HepG2 (cell line): ENCODE results near the gene CIART. TPM values are rescaled to one million over a fixed set of nuclear protein-coding genes. Genes with fewer than 3 reads are reported as not detected.

Experiments used
- ATAC-seq: fragments of 200-7000 bp; cut with Tn5 transposase; 3 replicates; pipeline ENCODE4 v1.9.1; 2020; ENCODE audit warnings: mild to moderate bottlenecking, moderate library complexity
- BruUV-seq: library from RNA; stranded (reverse); fragments of 400-500 nt; replicated peaks from 2 replicates; lab custom pipeline; 2021; lab: Mats Ljungman, UMichigan
- CTCF ChIA-PET: fragments of 300-600 bp; formaldehyde crosslinking; extraction: SDS; loops from one replicate; lab custom pipeline; 2021; ENCODE audit warnings: low total read pairs, inconsistent platforms, low intra/inter-chr PET ratio; lab: Yijun Ruan, JAX
- POLR2A ChIA-PET: fragments of 350-600 bp; sonication (Branson Sonifier 250); formaldehyde crosslinking; loops from one replicate; lab custom pipeline; 2020; ENCODE audit warnings: antibody characterized with exemption, inconsistent platforms; lab: Yijun Ruan, JAX
- DNase-seq: peaks from one replicate; pipeline ENCODE4 v3.0.0-alpha.2; 2015; ENCODE audit warnings: low spot score
- FAIRE-seq: peaks from 3 replicates; lab custom pipeline; 2011; peaks lifted over from hg19 to GRCh38; lab: Jason Lieb, UNC
- H2AFZ ChIP-seq: one replicate; pipeline ENCODE4 v1.6.1; 2011; ENCODE audit warnings: low read length, inconsistent platforms
- H3K27ac ChIP-seq: fragments of 300-600 bp; 3 replicates; pipeline ENCODE4 v1.8.0; 2011; ENCODE audit warnings: mixed run types, mild to moderate bottlenecking, mixed read lengths, low read length, inconsistent platforms; ENCODE audit not compliant: insufficient read depth; ENCODE audit errors: extremely low read length
- H3K27me3 ChIP-seq, 2 experiments: fragments of 200-600 bp in 1 of 2; 2 replicates in 1 of 2; 3 replicates in 1 of 2; pipeline versions ENCODE4 v1.6.0 to v1.8.0; 2011; ENCODE audit warnings: low read length in 2 of 2, mild to moderate bottlenecking in 2 of 2, moderate library complexity in 2 of 2, inconsistent platforms in 1 of 2; ENCODE audit not compliant: insufficient read depth in 2 of 2, control insufficient read depth in 1 of 2
- H3K36me3 ChIP-seq, 2 experiments: fragments of 200-600 bp in 1 of 2; replicated peaks in 1 of 2; 2 replicates in 1 of 2; 3 replicates in 1 of 2; pipeline versions ENCODE4 v1.5.1 to v1.8.0; 2011; ENCODE audit warnings: low read length in 2 of 2, inconsistent platforms in 1 of 2; ENCODE audit not compliant: insufficient read depth in 2 of 2, control insufficient read depth in 1 of 2
- H3K4me1 ChIP-seq: 2 replicates; pipeline ENCODE4 v1.5.1; 2012; ENCODE audit warnings: low read length, inconsistent platforms; ENCODE audit not compliant: insufficient read depth
- H3K4me2 ChIP-seq: 2 replicates; pipeline ENCODE4 v1.6.0; 2011; ENCODE audit warnings: low read depth, low read length, inconsistent platforms
- H3K4me3 ChIP-seq, 3 experiments: fragments of 200-600 bp in 1 of 3; sonication (generic), shearing (Covaris generic) in 1 of 3; replicated peaks in 1 of 3; 2 replicates each; pipeline ENCODE4 v1.5.1; 2011 to 2016; ENCODE audit warnings: low read length in 3 of 3, inconsistent platforms in 2 of 3, low read depth in 2 of 3, mild to moderate bottlenecking in 2 of 3, control low read depth in 1 of 3, mixed read lengths in 1 of 3; ENCODE audit not compliant: insufficient read depth in 1 of 3
- H3K79me2 ChIP-seq: one replicate; pipeline ENCODE4 v1.6.1; 2011; ENCODE audit warnings: low read length, inconsistent platforms; ENCODE audit not compliant: insufficient read depth
- H3K9ac ChIP-seq: 2 replicates; pipeline ENCODE4 v1.6.0; 2011; ENCODE audit warnings: mild to moderate bottlenecking, low read depth, low read length, inconsistent platforms; ENCODE audit not compliant: insufficient read depth
- H3K9me3 ChIP-seq: 2 replicates; pipeline ENCODE4 v1.5.1; 2012; ENCODE audit warnings: mild to moderate bottlenecking, low read length
- H4K20me1 ChIP-seq: 2 replicates; pipeline ENCODE4 v1.6.0; 2011; ENCODE audit warnings: inconsistent platforms, mild to moderate bottlenecking, low read length, moderate library complexity; ENCODE audit not compliant: insufficient read depth
- GABPA ChIP-seq, 2 experiments: IDR thresholded peaks; 2 replicates each; pipeline ENCODE4 v1.6.1; 2011 to 2016; ENCODE audit warnings: low read depth in 2 of 2, low read length in 1 of 2, missing biosample characterization in 1 of 2, missing genetic modification characterization in 1 of 2
- SIX1 ChIP-seq: sonication (generic); formaldehyde crosslinking; IDR thresholded peaks from 2 replicates; pipeline ENCODE4 v1.4.0; 2020; ENCODE audit warnings: missing genetic modification reagents, borderline replicate concordance
- ZNF678 ChIP-seq: sonication (generic); formaldehyde crosslinking; IDR thresholded peaks from 2 replicates; pipeline ENCODE4 v1.4.0; 2020; ENCODE audit warnings: mild to moderate bottlenecking, missing genetic modification reagents
- WGBS: methylation state at CpG from one replicate; pipeline ENCODE4 v1.1.6; 2017; ENCODE audit warnings: low lambda C conversion rate; 5-methylcytosine and 5-hydroxymethylcytosine counted together
- in situ Hi-C: cut with HindIII; loops from 2 replicates; pipeline ENCODE4 v1.10.0; 2017; ENCODE audit warnings: low pct_unique_long_range_greater_than_20kb; ENCODE audit not compliant: extremely low pct_ligation_motif_present
- intact Hi-C: fragments of 100-400 bp; cut with micrococcal nuclease; formaldehyde crosslinking; loops from one replicate; pipeline ENCODE4 v1.10.0; 2022; ENCODE audit not compliant: unreplicated experiment
- polyA plus RNA-seq, 8 experiments: library from polyadenylated mRNA; depleted of rRNA in 3 of 8; stranded (reverse) in 7 of 8; unstranded in 1 of 8; fragments of >200 nt; fragmentation: Illumina TruSeq in 4 of 8; extraction: Trizol in 4 of 8; gene quantifications; 2 replicates each; pipeline versions ENCODE4 v1.2.1 to v1.2.3, GENCODE V29; 2011 to 2016; ENCODE audit warnings: low read depth in 4 of 8, missing spikeins in 1 of 8, mixed read lengths in 1 of 8; ENCODE audit not compliant: insufficient read depth in 1 of 8
- total RNA-seq, 5 experiments: library from RNA; depleted of rRNA; stranded (reverse); fragments of >200 nt; fragmentation: Illumina TruSeq; extraction: Trizol; gene quantifications; 2 replicates each; pipeline ENCODE4 v1.2.3, GENCODE V29; 2016; ENCODE audit warnings: low read depth in 1 of 5
- TF ChIP-seq, protein P1 (sequence below): sonication (generic); formaldehyde crosslinking; IDR thresholded peaks from 2 replicates; pipeline ENCODE4 v1.8.1; 2023; ENCODE audit warnings: mild to moderate bottlenecking, missing genetic modification reagents

CIART gene
- total and polyA plus RNA-seq, 2 of the 13 experiments (the other 11 are each of a cell fraction or from before 2014, with no cell fraction given) = 0.58 TPM; not detected in 1

DNA sequence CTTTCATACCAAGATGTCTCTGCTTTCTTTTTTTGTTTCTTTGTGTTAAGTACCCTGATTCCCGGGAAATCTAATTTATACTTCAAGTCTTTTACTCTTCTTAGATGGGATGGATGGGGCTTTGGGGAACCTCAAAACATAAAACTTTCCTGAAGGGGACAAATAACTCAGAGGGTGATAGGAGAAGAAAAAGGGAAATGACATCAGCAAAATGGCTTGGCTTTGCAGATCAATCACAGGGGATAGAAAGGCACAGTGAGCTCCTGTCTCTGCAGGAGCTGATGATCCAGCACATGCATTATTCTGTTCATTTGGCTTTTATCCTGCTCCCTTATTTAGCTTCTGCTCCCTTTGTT, 26.2 kb upstream of the CIART start:
- H3K9me3 ChIP-seq = no peaks in the 10 kb centered on the region
- peak overlapping the region; percentile 75 for H3K9ac ChIP-seq
- no peaks in the 10 kb centered on the region; a peak in 1 of 5 replicates for H3K27me3 ChIP-seq
- peaks cover 52% of the 10 kb centered on the region for H3K4me1 ChIP-seq
- TF ChIP-seq GABPA (IDR thresholded peaks at IDR 0.05; ENCODE audit: low read depth, low read length) (no peak), GABPA (CRISPR knock-in tag; IDR thresholded peaks at IDR 0.05; ENCODE audit: low read depth) (peak; percentile 5; the same call in 1 of the 2 replicates), ZNF678 (no peak), SIX1 (CRISPR knock-in tag) (0 out of 2 replicates have a peak, but pooled peaks have one; percentile 12)
- TF ChIP-seq, protein P1, sequence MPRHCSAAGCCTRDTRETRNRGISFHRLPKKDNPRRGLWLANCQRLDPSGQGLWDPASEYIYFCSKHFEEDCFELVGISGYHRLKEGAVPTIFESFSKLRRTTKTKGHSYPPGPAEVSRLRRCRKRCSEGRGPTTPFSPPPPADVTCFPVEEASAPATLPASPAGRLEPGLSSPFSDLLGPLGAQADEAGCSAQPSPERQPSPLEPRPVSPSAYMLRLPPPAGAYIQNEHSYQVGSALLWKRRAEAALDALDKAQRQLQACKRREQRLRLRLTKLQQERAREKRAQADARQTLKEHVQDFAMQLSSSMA (CRISPR knock-in tag) = no peak
- TF ChIP-seq, all 625 proteins: peak for 2
- BruUV-seq = no TSS peak
- no peaks in the 10 kb centered on the region for H3K79me2 ChIP-seq
- DNase-seq (no peak), FAIRE-seq (no peak), ATAC-seq (no peak)
- intact Hi-C loops = loop anchor here (1.0 to 10.0 kb wide), 2 partner anchors 65 to 299 kb away; partner anchors contain the start of gene PRPF3
- peak overlapping the region; percentile 73 for H3K27ac ChIP-seq
- H3K4me3 ChIP-seq = peak overlapping the region; percentile 68 to 79 (median 78)
- H4K20me1 ChIP-seq = no peaks in the 10 kb centered on the region
- H3K36me3 ChIP-seq = no peaks in the 10 kb centered on the region
- in situ Hi-C loops = loop anchor here (5.0 to 10.0 kb wide), 3 partner anchors 41 to 279 kb away; no protein-coding TSS in a partner anchor
- WGBS = 2% methylated on average over 1 of the region's 1 CpG
- H2AFZ ChIP-seq = peak overlapping the region; percentile 91
- CTCF ChIA-PET = interaction anchor here (1.1 to 2.6 kb wide), 4 partner anchors 22 to 174 kb away, joined by 3 to 45 read pairs (median 6); no protein-coding TSS in a partner anchor
- POLR2A ChIA-PET = interaction anchor here (0.7 to 5.0 kb wide), 9 partner anchors 13 to 276 kb away, joined by 3 to 32 read pairs (median 8); partner anchors contain the start of genes APH1A, FALEC, PRPF3 and RPRD2
- peak overlapping the region; percentile 98 for H3K4me2 ChIP-seq
